Measurements from ENCODE around the gene BMAL2.
A peak's percentile ranks its signal among the peaks of the same experiment; 100 is the strongest.

The BMAL2 gene, protein sequence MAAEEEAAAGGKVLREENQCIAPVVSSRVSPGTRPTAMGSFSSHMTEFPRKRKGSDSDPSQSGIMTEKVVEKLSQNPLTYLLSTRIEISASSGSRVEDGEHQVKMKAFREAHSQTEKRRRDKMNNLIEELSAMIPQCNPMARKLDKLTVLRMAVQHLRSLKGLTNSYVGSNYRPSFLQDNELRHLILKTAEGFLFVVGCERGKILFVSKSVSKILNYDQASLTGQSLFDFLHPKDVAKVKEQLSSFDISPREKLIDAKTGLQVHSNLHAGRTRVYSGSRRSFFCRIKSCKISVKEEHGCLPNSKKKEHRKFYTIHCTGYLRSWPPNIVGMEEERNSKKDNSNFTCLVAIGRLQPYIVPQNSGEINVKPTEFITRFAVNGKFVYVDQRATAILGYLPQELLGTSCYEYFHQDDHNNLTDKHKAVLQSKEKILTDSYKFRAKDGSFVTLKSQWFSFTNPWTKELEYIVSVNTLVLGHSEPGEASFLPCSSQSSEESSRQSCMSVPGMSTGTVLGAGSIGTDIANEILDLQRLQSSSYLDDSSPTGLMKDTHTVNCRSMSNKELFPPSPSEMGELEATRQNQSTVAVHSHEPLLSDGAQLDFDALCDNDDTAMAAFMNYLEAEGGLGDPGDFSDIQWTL

DNA sequence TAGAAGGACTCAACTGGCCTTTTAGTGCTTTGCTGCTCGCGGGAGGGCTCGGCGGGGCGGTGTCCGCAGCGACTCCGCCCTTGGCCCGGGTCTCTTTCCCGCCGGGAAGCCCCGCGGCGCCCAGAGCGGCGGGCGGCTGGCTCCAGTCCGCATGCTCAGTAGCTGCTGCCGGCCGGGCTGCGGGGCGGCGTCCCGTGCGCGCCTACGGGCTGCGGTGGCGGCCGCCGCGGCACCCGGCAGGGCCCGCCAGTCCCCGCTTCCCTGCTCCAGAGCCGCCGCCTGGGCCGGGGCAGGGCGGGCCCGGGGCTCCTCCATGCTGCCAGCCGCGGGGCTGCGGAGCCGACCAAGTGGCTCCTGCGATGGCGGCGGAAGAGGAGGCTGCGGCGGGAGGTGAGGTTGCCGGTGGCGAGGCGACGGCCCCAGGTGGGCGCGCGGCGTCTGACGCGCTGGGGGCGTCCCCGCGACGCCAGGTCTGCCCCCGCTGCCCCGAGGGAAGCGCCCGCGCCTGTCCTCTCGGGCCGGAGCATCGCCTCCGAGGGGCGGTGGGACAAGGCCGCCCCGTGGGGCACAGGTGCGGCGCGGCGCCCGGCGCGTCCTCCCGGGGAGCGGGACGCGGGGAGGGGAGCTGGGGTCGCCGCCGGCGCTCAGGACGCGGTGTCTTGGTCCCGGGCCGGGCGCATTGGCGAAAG lies at the start of gene BMAL2:
TSS of gene BMAL2 (plus strand) at position 123 of the 689 bp plus-strand sequence. CDS start at position 360, 237 bp downstream.
- DNase-seq, result peak; percentile 42

DNA sequence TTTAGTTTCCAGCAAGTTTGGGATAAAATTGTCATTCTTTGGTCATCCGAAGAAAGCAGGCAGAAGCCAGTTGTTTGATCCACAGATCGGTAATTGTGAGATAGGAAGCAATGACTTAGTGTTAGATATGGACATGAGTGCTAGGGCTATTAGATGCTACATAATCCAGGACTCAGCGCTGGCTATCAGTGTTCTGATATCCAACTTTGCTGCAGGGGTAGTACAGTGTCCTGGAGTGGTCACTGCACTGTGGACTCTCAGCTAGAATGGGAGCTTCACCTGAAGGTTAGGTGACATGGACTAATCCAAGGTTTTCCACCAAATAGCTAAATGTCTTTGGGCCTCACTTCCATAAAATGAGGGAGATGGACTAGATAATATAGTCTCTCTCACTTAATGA lies 48.6 kb upstream of the BMAL2 start:
- no peak for DNase-seq

DNA sequence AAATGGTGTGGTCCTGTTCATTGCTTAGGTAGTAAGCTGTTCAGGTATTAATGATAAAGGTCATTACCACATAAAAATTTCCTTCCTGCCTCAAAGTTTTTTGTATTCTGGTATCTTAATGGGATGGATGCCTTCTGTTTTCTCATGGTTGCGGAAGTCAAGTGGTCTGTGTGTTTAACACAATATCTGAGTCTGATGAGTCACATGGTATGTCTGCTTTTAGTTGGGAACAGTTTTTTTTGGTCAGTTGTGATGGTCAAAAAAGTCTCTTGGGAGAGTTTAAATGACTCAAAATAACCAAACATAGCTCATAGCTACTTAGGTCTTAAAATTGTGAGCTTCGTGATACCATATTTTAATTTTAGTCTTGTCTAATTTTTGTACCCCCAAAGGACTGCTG lies 47.9 kb upstream of the BMAL2 start:
- no peak for DNase-seq

DNA sequence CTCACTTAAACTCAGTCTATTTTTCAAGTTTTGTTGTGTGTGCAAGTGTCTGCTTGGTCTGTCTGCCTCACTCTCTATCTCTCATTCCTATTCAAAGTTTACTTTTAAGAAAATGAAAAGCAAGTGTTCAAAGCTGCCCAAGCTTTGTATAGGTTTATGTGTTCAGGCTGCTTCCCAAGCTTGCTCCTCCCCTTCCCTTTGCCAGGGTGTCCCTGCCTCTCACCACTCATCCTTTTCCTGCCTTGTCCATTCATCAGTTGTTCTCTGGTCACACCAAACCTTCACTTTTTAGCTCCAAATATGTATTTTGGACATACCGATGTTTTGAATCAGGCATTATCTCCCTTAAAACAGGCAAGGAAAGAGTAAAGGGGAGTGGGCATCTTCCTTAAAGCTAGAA lies 47.2 kb upstream of the BMAL2 start:
- no peak for DNase-seq

DNA sequence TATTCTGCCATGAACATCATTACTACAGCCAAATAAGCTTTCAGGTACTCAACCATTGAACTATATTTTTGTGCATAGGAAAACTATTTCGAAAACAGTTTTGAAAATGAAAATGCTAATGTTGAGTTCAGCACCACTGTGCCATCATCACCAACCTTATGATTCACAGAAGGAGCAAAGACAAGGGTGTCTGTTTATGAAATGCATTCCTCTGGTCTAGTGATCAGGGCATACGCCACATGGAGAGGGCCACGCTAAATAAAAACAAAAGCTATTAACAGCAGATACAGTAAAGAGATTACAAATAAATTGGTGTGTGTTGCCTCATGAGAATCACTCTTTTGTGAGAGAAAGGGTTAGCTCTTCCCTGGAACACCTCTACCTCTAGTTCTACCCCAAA lies 43.2 kb upstream of the BMAL2 start:
- DNase-seq, result no peak

DNA sequence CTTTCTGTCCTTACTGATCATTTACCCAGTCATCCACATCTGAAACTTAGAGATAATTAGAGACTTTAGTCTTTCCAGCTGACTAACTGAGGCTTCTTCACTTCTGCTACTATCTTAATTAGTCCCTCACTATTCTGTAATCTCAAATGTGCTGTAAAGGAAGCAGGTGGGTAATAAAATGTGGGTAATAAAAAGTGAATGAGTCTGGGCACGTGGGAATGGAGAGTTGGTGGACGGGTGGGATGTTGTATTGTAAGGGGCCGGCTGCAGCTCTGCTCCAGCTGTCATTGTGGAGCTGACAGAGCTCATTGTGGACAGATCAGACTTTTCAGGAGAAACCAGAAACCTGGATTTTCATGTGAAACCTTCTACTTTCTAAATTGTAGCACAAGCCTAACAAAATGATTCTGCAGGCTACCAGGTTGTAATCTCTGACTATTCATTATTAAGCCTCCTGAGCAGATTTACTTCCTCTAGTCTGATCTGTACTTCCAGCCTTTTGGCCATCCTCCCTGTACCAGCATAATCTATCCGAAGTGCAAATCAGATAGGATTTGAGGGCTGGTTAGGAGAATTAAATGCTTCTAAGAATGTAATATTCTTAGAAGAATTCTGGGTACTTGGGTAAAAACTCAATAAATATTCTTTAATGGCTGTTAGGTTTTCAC lies 42.0 kb upstream of the BMAL2 start:
- DNase-seq, result no peak

DNA sequence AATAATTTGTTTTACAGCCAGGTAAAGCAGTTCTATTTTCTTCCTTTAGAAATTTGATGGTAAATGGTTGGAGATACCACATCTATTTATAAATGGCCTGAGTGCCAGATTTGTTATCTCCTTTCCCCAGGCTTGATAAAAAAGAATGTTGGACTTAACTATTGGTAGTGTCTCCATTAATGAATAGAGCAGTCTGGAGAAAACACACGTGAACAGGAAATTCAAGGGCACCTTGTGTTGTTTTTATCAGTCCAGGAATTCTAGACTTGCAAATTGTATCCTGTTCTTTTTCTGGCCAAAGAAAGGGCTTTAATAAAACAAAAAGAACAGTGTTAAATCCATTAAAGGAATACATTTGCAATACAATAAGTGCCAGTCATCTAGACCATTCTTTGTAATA lies 40.8 kb upstream of the BMAL2 start:
- no peak for DNase-seq

DNA sequence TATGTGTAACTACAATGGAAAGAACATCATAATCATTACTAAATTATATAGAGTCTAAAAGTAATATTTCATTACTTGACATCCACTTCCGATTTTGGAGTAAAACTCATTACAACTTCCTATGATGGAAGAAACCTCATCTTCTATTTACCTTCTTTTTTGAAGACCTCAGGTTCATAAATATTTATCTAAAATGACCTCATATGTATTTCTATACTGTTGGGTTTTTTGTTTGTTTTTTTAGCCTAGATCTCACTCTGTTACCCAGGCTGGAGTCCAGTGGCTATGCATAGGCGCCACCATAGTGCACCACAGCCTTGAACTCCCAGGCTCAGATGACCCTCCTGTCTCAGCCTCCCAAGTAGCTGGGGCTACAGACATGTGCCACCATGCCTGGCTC lies 39.9 kb upstream of the BMAL2 start:
- no peak for DNase-seq

DNA sequence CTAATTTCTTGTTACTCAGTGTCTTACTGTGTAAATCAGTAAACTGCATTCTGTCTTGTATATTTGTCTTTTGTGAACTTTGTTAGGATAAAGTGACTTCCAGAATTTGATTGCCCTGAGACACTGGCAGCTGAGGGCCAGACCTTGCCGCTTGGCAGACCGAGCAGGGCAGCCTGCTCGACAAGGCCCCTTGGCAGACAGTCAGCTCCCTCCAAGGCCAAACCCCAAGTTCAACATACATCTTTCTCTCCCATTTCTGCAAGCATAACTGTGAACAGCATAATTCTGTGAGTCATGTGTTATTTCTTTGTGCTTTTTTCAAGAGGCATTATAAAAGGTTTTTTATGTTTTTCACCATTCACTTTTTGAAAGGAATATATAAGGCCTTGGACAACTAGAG lies 39.2 kb upstream of the BMAL2 start:
- no peak for DNase-seq

DNA sequence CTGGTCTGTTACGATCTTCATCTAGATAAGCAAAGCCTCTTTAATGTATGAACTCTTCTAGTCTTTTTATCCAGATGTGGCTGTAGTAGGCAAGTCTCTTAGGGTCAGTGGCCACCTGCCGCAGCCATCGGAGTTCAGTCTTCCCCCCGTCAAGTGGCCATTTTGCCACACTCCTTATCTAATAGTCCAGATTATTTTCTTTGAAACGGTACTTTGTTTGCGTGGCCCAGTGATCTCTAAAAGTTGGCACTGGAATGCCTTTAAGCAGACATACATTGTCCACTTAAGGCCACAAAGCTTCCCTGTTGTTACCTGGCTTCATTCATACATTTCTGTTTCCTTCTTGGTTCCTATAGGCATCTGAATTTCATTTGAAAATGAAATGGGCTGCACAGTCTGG lies 36.0 kb upstream of the BMAL2 start:
- no peak for DNase-seq

DNA sequence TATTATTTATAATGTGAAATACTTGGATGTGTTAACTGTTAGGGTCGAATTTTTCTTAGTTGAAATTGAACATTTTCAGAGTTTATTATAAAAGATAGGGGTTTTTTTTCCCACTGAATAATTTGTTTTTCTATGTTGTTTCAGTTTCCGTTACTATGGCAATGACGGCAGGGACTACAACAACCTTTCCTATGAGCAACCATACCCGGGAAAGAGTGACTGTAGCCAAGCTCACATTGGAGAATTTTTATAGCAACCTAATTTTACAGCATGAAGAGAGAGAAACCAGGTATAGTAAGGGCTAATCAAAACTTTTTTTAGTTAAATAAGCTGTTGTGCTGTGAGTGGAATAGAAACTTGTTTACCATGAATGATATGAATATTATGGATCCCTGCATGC lies 35.1 kb upstream of the BMAL2 start:
- DNase-seq, result no peak

DNA sequence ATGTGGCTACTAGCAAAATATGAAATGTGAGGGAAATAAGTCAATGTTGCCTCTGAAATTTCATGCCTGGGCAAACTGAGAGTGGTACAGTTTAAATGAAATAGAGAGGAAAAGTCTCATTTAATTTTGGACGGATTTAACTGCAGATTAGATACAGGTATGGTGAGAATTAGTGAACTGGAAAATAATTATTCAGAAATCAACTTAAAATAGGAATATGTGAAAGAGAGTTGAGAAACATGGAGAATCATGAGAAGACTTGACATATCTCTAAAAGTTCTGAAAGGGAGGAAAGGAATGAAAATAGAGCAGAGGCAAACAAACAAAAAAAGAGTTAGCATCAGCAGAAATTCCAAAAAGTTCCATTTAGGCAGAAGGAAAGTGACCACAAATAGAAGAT lies 33.5 kb upstream of the BMAL2 start:
- no peak for DNase-seq

DNA sequence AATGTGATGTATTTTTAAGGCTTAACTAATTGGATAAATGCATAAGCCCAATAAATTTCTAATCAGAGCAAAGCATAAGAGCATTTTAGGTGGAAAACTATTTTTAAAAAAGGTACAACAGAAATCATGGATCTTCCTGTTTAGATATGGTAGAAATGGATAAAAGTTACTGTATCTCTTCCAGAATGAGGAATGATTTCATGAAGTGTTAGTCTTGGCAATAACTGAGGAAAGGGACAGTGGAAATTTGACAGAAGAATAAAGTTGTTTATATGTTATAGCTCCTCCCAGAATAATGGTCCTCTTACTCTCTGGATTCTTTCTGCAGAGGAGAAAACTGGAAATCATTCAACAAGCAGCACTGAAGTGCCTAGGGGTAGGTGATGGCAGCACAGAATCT lies 32.4 kb upstream of the BMAL2 start:
- no peak for DNase-seq

DNA sequence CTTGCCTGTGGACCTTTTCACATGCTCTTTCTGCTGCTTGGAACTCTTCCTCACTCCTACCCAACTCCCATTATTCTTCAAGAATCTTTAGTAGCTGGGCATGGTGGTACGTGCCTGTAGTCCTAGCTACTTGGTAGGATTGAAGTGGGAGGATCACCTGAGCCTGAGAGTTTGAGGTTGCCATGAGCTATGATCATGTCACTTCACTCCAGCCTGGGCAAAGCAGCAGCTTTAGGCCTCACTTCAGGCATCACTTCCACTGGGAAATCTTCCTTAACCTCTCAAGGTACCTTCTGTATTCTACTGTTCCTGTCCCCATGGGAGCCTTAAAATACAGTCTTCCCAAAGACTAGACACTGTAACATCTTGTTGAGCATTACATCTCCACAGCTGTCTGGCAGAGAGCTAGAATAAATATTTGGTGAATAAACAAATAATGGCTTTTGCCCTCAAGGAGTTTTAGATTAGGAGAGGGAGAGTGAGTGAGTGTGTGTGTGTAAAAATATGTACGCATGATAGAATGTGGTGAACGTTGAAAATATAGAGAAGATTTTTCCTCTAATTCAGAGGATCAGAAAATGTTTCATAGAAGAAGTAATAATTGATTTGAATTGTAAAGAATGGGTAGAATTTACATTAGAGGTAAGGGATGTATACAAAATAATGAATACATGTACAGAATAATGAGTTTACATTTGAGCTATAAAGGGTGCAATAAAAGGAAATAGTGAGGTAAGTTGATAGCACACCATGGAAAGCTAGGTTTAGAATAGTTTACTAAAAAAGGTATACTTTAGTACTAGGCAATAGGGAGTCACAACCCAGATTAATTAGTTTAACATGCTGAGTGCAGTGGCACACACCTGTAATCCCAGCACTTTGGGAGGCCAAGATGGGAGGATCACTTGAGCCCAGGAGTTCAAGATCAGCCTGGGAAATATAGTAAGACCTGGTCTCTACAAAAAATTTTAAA lies 29.2 kb upstream of the BMAL2 start:
- DNase-seq, result no peak

DNA sequence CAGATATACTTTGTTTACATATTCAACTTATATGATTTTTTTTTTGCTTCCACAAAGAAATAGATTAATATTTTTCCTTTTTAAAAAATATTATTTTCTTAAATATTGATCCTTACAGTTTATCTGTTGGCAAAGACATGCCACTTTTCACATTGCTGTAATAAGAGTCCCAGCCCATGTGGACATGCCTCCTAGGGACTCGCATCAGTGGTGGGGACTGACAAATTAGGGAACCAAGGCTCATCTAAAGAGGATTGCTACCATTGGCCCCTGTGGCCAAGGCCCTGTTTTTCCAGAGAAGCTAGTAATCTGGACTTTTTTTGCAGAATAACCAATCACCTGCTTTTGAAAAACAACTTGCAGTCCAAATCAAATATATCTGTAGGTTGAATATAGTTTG lies 27.8 kb upstream of the BMAL2 start:
- DNase-seq, result no peak

DNA sequence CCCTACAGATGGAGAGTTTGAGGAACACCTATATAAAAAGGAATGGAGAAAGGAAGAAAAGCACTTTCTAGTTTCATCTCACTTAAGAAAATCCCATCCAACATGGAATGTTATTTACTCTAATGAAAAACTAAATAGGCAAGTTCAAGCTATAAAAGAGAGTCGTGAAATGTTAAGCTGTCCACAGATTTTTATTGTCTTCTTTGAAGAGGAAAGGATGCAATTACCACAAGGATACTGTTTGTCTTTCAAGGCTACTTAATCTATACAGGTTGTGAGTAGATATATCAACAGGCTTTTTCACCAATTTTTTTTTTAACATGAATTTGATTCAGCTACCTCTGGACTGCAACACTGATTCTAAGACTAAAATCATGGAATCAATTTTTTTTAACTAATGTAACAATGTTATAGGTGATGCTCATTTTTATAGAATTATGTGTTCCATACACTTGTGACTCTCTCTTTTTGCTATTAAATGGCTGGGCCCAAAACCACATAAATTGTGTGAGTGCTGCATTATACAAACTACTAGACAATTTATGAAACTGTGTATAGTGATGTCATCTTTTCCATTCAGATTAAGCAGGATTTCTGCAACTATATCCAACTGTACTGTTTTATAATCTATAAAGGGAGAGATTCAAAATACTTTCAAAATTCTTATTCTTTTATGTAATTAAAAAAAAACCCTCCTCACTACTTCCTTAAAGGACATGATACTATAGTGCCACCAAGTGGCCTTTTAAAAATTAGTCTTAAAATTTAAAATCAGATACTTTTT lies 26.8 kb upstream of the BMAL2 start:
- no peak for DNase-seq

DNA sequence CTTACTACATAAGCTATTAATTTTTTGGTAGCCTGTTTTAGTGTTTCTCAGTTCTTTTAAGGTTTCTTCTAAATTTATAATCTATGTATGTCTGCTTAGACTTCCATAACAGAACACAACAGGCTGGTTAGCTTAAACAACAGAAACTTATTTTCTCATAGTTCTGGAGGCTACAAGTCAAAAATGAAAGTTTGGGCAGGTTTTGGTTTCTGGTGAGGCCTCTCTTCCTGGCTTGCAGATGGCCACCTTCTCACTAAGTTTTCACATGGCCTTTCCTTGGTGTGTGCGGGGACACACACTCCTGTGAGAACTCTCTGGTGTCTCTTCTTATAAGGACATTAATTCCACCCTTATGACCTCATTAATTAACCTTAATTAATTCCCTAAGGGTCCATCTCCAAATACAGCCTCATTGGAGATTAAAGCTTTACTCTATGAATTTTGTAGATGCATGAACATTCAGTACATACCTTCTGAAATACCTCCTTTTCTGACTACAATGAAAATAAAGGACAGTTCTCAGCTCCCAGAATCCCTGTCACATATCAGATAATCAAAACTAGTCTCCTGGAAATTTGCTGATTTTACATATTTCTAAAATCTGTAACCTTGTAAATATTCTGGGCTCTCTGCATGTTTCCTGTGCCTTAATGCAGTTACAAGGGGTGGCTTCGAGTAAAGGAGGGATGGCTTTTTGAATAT lies 23.2 kb upstream of the BMAL2 start:
- no peak for DNase-seq

DNA sequence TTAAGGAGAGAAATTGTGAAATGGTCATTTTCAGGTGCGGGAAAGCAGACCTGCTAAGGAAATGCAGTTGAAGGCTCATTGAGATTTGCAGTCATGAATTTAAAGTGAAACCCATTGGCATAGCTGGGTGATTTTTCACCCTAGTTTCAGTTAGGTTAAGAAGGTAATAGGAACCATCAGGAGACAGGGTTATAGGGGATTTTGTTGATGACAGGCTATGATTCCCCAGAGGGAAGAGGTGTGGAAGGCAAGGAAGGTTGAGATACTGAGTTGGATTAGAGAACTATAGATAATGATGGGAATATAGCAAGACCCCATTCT lies 22.7 kb upstream of the BMAL2 start:
- DNase-seq, result no peak

DNA sequence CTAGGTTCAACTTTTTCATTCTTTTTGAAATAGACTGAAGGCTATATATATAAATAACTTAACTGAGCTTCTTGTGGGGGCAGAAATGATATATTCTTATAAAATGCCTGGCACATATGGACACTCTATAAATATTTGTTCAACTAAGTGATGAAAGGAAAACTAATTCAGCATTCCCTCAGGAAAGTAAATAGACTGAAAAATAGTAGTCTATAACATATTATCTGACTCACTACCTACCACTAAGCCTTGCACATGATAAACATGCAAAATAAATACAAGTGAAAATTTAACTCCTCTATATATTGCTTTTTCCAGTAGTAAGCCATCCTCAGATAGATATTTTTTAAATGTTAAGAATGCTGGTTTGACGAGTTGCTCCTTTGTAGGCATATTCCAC lies 15.7 kb upstream of the BMAL2 start:
- DNase-seq, result no peak

DNA sequence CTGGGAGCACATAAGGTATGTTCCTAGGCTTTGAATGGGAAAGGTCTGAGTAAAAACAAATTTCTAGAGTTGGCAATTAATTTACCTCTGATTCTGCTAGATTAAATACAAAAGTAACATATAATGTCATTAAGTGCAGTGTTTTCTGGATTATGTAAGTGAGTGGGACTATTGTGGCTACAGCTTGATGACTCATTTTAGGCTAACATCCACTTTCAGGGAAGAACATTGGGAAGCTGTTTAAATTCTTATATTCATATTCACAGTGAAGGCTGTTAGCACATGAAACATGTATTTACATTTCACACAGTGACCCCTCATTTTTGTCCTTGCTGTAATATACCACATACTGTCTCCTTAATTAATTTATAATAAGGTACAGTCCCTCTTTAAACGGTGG lies 13.2 kb upstream of the BMAL2 start:
- DNase-seq, result no peak

DNA sequence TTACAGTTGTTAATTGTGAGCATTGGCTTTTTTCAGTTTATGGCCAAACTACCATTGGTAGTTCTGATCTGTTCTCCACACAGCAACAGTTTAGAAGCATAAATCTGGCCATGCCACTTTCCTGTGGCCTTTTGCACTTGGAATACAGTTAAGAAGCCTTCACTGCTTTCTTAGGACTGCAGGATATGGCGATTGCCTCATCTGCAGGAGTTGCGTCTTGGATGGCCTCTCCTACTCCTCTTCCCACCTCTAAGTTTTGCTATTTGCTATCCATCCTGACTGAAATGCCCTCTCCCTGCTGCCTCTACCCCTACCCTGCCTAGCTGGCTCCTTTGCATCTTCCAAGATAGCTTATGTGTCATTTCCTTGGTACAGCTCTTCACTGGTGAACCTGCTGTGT lies 12.8 kb upstream of the BMAL2 start:
- DNase-seq, result no peak
